Astrocyte of the spinal cord (primary cell): Measurements from ENCODE around the gene TPMT.

Experiments
- DNase-seq: peaks from one replicate; pipeline ENCODE4 v3.0.0; 2011; ENCODE audit warnings: low read depth, low spot score
- H3K4me3 ChIP-seq: 2 replicates; pipeline ENCODE4 v1.5.1; 2011; ENCODE audit warnings: low read depth, mild to moderate bottlenecking, low read length, moderate library complexity
- CTCF ChIP-seq: IDR thresholded peaks from 2 replicates; pipeline ENCODE4 v1.5.1; 2012; ENCODE audit warnings: low read depth, mild to moderate bottlenecking, low read length, inconsistent platforms
- in situ Hi-C: cut with HindIII; loops from 2 replicates; pipeline ENCODE4 v1.10.0; 2017; ENCODE audit warnings: low sequenced_read_pairs

Gene TPMT

GRCh38 chr6:18102783-18103509 is 51.9 kb downstream of the TPMT start:
- H3K4me3 ChIP-seq, result no peak overlapping the region
- in situ Hi-C loops, result no loop called here
- DNase-seq, result no peak
- no peak for TF ChIP-seq CTCF

GRCh38 chr6:18101873-18102272 is 53.0 kb downstream of the TPMT start:
- in situ Hi-C loops, result no loop called here
- H3K4me3 ChIP-seq, result no peak overlapping the region
- DNase-seq, result no peak
- no peak for TF ChIP-seq CTCF

GRCh38 chr6:18101271-18101670 is 53.6 kb downstream of the TPMT start:
- TF ChIP-seq CTCF, result no peak
- peak; percentile 41 for DNase-seq
- in situ Hi-C loops, result no loop called here
- no peak overlapping the region for H3K4me3 ChIP-seq

DNA sequence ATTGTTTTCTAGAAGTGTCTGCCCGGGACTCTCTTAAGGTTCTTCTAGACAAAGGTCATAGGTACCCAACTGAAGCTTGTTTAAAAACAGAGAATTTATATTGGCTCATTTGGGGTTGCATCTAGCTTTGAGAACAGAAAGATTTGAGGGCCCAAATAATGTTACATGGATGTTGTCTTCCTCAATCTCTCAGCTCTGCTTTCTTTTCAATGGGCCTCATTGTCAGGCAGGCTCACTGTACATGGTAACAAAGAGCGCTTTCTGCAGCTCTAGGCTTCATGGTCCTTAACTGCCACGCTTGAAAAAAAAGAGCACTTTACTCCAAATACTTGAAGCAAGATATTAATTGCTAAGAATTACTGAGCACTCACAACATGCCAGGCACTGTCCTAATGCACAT is 54.6 kb downstream of the TPMT start:
- TF ChIP-seq CTCF, result no peak
- no peak for DNase-seq
- H3K4me3 ChIP-seq, result no peak overlapping the region
- in situ Hi-C loops, result no loop called here

- in situ Hi-C loops, result no loop called here
- no peak for TF ChIP-seq CTCF
- H3K4me3 ChIP-seq, result no peak overlapping the region
- peak; percentile 3 for DNase-seq
Observed at GRCh38 chr6:18099511-18099910, 55.4 kb downstream of the TPMT start.

- no peak for DNase-seq
- in situ Hi-C loops, result no loop called here
- no peak overlapping the region for H3K4me3 ChIP-seq
- TF ChIP-seq CTCF, result no peak
Observed at GRCh38 chr6:18096423-18096822, 58.5 kb downstream of the TPMT start.

DNA sequence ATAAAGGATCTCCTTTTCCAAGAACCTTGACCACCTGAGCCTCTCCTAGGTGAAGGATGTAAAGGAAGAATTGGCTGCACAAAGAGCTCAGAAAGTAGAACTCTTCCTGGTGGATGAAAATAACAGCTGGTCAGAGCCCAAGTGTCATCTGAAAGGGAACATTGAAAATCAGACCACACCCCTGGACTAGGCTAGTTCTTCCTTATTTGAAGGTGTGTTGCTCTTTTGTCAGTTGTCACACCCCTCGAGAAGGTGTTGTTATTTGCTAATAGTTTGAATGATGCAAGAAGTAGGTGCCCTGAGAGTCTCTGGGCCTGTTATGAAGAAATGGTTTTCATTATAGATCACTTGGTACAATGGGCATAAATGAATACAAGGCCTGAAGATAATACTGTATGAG is 63.5 kb downstream of the TPMT start:
- in situ Hi-C loops, result no loop called here
- DNase-seq, result no peak
- H3K4me3 ChIP-seq, result no peak overlapping the region

More for the DNA sequence above, 63.5 kb downstream of the TPMT start:
- no peak for TF ChIP-seq CTCF
